Measurements from ENCODE around the gene TRAK1.
A peak's percentile ranks its signal among the peaks of the same experiment; 100 is the strongest.
"Not testable (repeated sequence)": the region's sequence is repeated elsewhere in the genome, so short reads cannot be mapped to it uniquely, and the experiment has no call there.

TRAK1 gene

DNA sequence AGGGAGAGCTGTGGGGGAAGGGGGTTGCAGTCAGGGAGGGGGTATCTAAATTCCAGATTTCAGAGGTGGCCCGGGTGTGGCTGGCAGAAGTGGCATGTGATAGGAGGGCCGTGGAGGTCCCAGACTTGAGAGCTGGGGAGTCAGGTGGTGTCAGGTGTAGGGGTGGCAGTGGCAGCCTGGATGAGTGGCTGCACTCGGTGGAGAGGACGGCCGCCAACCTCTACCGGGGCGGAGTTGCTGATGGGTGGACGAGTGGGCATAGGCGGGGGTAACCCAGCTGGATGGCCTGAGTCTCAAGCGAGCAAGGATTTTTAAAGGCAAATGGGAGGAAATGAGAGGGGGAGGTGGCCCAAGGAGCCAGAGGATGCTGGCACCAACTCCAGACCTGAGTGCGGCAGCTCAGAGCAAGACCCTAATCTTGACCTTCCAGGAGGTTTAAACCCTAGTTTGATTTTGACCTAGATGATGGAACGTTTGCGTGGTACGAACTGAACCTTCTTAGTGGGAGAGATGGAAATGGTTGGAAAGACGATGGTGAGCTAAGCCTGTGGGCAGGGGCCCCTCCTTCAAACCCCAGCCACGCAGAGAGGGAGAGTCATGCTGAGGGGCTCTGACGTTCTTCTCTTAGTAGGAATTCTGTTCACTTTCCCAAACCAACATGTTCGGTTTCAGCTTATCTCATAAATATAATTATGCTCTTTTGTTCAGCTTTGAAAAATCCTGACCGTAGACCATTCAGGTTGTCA, 8.0 kb downstream of the TRAK1 start:
- DNase-seq: no peak

DNA sequence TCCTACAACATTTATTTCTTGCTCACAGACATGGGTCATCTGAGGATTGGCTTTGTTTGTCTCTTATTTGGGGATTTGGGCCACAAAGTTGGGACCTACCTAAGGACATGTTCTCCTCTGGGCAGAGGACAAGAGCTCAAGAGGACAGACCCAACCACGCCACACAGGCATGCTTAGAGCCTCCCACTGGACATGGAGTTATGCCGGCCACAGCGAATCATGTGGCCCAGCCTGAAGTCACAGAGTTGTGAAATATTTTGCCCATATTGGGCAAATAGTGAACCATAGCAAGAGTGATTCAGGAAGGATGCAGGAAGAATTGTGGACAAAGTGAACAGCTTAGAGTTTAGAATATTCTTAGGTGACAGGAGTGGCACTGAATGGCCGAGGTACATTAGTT, 9.9 kb downstream of the TRAK1 start:
- DNase-seq: no peak

DNA sequence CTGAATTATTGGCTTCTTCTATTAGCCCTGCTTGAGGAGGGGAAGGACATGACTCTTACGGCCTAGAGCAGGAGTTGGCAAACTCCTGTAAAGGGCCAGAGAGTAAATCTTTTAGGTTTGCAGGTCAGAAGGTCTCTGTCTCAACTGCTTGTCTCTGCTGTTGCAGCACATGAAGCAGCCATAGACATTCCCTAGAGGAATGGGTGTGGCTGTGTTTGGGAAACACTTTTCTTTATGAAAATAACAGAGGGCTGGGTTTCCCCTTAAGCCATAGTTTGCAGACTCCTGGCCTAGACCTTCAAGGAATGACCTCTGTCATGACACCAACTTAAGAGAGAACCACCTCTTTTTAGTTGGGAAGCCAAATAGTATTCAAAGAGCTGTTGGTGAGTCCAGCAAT, 10.3 kb downstream of the TRAK1 start:
- no peak for DNase-seq

DNA sequence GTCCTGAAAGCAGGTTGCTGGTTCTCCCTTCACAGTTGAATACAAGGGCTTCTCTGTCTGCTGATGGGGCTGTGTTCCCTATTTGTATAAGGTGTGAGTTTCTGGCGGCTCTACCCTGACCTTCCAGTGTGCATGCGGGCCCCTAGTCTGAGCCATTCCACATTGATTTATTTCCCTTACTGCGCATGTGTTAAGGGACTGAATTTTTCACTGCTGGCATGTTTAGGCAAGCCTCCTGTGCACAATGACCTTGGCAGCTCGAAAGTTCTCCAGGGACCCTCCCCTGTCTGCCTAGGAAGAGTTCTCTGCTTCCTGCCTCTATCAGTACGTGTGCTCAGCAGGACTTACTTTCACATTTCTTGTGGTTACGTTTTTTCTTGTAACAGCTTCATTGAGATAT, 11.4 kb downstream of the TRAK1 start:
- DNase-seq: no peak

DNA sequence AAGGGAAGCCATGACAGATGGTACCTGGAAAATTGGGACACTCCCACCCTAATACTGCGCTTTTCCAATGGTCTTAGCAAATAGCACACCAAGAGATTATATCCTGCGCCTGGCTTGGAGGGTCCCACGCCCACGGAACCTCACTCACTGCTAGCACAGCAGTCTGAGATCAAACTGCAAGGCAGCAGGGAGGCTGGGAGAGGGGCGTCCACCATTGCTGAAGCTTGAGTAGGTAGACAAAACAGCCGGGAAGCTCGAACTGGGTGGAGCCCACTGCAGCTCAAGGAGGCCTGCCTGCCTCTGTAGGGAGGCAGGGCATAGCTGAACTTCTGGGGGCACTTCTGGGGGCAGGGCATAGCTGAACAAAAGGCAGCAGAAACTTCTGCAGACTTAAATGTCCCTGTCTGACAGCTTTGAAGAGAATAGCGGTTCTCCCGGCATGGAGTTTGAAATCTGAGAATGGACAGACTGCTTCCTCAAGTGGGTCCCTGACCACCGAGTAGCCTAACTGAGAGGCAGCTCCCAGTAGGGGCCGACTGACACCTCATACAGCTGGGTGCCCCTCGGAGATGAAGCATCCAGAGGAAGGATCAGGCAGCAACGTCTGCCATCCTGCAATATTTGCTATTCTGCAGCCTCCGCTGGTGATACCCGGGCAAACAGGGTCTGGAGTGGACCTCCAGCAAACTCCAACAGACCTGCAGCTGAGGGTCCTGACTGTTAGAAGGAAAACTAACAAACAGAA, 12.9 kb downstream of the TRAK1 start:
- not testable (repeated sequence) for DNase-seq

DNA sequence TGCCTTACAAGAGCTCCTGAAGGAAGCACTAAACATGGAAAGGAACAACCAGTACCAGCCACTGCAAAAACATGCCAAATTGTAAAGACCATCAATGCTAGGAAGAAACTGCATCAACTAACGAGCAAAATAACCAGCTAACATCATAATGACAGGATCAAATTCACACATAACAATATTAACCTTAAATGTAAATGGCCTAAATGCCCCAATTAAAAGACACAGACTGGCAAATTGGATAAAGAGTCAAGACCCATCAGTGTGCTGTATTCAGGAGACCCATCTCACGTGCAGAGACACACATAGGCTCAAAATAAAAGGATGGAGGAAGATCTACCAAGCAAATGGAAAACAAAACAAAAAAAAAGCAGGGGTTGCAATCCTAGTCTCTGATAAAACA, 14.8 kb downstream of the TRAK1 start:
- not testable (repeated sequence) for DNase-seq

DNA sequence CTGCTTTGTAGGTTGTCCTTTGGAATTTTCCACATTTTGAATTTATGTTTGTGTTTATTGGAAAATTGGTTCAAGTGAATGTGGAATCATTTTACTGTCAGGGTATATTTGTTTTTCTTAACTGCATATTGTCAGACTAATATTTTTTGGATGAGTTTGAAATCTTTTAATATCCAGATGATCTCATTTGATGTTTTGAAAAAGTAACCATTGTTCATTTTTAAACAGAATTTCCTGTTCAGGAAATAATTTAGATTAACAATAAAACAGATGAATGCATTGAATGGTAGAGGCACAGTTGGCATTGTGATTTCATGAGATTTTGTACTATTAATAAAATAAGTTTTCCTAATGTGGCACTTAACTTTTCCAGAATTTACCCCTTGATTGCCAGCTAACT, 15.5 kb downstream of the TRAK1 start:
- no peak for DNase-seq

DNA sequence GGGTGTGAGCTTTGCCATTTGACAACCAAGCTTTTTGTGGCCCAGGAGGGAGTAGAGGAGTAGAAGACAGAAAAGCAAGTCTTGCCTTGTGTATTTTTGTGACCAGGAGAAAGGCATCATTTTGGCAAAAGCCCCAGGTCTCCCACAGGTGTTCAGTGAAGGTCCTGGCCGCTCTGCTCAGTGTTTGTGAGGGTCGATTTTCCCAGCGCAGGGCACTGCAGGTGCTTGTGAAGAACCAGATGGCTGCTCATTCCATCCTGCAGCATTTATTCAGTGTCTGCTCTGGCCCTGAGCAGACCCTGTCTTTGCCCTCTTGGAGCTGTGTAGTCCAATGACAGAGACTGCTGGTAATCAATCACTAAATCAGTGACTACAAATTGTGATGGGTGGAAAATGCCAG, 19.5 kb downstream of the TRAK1 start:
- no peak for DNase-seq

DNA sequence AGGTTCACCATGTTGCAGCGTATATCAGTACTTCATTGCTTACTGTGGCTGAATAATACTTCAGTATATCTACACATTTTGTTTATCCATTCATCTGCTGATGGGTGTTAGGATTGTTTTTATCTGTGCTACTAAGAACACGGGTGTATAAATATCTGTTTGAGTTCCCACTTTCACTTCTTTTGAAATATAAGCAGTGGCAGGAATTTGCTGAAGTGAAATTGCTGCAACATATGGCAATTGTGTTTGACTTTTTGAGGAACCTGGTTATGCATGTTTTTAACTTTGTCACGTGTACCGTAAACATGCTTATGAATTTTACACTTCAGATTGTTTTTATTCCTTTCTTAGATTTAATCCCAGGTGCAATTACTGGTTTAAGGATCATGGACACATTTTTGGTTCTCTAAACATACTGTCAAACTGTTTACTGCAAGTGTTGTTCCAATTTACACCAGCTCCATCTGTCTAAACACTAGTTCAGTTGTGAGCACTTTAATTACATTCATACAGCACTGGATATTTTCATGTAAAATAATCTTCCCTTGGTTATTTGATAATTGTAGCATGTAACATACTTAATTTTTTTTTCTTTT, 23.1 kb downstream of the TRAK1 start:
- no peak for DNase-seq

DNA sequence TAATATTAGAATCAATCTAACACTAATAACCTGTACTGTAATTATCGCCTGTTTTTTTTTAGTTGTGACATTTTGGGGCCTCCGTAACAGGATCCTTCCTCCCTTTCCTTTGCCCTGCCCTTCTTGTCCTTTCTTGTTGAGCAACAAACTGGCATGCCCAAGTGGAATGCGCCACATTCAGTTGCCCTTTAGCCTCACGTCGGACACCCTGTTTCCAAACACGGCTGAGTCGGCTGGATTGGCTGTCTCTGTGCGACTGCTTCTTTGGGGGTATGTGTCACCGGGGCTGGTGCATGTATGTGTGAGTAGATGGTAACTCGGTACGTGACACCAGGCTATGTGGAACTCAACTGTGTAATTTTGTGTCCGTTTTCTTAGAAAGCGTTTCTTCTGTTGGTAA, 24.1 kb downstream of the TRAK1 start:
- no peak for DNase-seq

DNA sequence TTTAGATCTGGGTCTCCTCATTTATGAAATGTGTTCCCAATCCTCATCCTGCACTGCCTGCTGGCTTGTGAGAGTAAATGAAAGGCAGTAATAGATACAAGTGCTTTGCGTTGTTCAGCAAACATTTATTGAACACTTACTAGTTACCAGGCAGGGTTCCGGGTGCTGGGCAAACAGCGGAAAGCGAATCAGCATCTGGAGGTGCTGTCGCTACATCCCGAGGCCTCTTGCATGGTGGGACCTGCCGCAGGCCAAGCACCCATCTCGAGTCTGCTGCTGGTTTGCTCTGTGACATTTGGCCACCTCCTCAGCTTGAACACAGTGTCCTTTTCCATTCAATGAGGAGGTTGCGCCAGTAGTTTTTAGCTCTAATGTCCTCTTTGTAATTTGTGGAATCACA, 24.8 kb downstream of the TRAK1 start:
- no peak for DNase-seq

DNA sequence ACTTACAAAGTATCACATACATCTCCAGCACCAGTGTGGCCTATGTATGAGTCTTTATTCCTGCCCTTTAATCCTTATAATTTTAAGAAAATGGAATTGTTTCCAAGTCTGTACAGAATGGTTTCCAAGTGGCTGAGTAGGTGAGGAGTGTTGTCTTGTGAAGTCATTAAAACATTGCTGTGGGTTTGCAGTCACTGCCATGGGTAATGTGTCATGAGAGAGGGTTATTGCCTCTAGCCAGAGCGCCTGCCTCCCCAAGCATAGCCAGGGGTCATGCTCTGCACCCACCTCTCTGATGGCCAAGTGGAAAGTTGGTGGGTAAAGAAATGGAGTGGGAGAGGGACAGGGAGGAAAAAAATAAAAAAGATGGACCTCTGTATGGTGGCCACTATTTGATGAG, 25.3 kb downstream of the TRAK1 start:
- no peak for DNase-seq

DNA sequence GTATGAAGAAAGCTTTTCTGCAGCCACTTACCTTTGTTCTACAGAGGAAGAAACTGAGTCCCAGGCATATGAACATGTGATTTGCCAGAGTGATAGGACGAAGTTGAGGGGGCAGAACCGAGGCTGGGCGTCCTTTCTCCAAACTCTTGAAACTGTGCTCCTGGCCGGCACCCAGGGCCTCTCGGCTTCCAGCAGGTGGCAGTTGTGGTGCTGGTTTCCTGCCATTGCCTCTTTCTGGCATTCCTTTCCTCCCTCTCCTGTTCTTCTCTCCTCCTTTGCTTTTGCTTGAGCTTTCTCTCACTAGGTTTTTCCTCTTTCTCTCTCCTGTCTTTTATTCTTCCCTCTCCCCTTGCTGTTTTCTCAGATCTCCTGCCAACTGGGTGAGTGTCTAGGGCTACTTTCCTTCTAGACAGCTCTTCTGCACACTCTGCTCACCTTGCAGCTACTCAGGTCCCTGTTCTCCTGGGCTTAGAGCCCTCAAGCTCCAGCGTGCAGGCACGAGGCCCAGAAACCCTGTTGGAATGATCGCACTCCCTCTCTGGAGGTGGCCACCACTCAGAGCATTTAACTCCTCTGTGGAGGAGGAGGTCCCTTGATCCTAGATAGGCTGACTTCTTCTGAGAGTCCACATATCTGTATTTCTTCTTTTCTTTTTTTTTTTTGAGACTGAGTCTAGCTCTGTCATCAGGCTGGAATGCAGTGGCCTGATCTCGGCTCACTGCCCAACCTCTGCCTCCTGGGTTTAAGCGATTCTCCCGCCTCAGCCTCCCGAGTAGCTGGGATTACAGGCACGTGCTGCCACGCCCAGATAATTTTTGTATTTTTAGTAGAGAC, 26.2 kb downstream of the TRAK1 start:
- DNase-seq: peak; percentile 13

DNA sequence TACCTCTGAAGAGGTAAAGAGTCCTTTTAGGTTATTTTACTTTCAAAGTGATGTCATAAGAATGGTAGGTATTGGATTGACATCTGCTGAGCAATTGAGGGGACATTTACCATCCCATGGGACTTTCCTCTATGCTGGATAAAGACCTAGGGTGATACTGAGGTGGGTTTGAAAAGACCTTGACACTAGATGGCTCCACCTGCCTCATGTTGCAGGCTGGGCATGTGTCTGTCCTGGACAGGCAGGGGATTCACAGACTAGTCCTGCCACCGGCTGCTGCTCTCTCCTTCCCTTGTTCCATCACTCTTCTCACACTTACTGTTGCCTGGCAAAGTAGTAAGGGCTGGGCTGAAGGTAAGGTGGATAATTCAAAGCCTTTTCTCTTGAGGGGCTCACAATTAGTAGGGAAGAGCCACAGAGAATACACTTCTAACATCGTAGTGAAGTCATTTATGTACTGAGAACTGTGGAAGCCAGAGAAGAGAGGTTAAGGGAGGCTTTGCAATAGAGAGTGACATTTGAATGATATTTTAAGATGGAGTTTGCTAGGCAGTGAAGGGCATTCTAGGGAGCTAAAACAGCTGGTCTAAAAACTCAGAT, 27.7 kb downstream of the TRAK1 start:
- peak; percentile 3 for DNase-seq

DNA sequence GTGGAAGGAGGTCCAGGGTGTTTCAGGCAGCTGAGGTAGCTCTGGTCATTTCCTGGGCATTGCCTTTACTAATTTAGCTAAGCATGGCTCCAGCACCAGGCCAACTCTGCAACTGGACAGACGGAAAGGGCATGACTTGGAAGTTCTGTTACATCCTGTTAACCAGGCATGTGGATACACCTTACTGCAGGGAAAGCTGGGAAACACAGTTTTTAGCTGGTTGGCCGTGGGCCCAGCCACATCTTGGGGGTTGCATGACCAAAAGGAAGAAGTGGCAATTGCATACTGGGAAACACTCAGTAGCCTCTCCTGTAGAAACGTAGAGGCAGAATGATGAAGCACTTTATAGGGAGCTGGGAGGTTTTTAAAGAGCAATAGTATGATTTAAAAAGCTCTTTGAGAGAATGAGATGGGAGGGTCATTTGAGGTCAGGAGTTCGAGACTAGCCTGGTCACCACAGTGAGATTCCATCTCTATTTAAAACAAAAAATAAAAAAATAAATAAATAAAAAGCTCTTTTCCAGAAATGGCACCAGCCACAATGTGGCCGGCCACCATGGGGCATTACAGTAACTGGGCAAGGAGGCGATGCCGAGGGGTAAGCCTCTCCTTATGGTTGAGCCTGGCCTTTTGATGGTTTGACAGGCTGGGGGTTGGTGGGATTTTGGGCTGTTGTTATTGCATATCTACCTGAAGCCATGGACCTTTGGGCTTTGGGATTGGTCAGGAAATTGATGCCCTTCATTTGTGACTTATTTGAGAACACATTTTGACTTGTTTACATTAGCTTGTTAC, 28.6 kb downstream of the TRAK1 start:
- DNase-seq: no peak

DNA sequence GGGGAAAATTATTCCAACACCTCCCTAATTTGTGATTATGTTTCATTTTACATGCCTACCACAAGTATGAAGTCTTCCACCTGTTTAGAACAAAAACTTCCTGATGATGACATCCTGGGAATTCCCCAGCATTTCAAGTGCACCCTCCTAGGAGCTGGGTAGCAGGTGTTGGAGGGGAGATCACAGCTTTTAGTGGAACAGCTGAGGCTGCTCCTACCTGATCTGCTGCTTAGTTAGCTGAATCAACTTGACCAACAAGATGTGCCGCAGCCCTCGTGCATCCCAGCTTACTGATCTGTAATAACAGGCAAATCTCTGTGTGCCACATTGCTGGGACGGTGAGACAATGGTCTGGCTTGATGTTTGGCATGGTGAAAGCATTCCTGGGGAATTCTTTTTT, 29.7 kb downstream of the TRAK1 start:
- no peak for DNase-seq

DNA sequence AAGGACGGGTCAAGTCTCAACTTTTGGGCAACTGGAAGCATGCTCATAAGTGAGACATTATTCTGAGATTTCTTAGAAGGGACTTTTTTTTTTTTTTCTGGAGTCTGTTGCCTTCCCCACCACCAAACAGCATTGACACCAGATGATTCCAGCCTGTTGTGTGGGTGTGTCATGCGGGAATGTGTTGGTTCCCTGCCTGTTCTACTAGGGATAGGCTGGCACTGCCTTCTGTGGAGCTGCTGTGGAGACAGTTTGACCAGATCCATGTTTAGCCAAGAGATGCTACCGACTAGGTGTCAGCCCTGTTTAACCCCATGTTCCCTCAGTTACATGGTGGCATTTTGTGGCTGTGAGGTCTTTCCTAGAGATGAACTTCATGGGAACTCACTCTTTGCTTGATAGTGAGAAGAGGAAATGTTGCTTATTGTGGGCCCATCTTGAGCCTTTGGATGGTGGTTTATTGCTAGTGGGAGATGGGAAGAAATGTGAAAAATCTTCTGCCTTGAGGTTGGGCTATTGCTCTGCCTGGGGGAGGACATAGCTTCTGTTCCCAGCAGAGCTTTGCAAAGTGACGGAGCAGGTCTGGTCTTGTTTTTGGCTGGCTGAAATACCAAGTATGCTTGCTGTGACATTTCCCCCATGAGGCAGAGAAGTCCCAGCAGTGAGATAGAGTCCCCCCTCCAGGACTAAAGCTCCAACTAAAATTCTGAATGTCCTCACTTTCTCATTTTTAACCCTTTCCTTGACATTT, 31.3 kb downstream of the TRAK1 start:
- no peak for DNase-seq

DNA sequence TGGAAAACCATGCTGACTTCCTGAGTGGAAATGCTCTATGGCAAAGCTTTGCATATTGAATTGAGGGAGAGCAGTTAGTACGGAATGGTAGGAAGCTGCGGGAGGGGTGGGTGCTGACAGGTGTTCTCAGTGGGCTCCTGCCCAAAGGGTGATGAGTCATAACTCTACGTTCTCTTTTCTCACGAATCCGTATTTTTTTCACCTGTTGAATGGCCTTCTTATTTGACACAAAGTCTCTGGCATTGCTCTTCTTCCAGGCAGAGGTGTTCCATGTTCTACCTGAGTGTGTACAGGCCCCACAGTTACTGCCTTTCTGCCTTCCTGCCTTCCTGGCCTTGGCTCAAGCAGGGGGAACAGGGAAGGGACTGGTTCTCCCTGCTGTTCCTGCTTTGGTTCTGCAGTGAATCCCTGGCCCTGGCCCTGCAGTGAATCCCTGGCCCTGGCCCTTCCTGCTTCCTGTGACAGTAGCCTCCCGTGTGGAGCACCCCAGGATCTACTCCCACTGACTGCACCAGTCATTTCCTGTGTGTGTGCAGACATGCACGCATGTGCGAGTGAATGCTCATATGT, 31.9 kb downstream of the TRAK1 start:
- DNase-seq: no peak

DNA sequence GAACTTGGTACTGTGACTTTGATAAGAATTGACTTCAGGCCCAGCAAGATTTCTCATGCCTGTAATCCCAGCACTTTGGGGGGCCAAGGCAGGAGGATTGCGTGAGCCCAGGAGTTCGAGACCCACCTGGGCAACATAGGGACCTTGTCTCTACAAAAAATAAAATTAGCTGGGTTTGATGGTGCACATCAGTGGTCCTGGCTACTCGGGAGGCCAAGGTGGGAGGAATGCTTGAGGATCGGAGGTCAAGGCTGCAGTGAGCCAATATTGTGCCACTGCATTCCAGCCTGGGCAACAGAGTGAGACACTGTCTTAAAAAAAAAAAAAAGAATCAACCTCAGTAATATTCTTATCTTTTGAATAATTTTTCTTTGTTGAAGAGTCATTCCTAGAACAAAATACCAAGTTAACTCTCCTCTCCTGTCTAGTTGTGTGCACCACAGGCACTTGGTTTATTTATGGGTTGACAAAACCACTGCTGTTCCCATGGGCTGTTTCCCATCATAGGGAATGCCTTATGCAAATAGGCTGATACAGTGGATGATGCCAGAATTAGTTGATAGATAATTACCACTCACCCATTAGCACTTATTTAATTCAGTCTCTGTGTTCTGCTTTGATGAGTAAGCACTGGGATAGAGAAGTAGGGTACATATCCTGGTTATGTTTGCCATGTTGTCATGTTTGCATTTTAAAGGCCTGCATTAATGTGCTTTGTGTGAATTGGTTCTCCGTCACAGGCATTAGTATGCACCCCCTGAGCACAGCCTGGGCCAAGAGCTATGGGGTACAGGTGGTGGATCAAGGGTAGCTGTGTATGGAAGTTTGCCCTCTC, 32.9 kb downstream of the TRAK1 start:
- DNase-seq: no peak

DNA sequence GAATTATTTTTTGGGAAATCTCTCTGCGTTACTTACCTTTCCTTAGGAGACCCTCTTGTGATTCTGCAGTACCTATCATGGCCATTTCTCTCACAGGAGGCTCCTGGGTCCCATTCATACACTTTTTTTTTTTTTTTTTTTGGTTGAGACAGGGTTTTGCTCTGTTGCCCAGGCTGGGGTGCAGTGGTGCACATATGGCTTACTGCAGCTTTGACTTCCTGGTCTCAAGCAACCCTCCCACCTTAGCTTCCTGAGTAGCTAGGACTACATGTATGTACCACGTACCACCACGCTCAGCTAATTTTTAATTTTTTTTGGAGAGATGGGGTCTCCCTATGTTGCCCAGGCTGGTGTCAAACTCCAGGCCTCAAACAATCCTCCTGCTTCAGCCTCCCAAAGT, 36.1 kb downstream of the TRAK1 start:
- DNase-seq: no peak
